ENCODE data around the gene TRAF3IP3.
"Not testable (repeated sequence)": the region's sequence is repeated elsewhere in the genome, so short reads cannot be mapped to it uniquely, and the experiment has no call there.

TRAF3IP3 gene

DNA sequence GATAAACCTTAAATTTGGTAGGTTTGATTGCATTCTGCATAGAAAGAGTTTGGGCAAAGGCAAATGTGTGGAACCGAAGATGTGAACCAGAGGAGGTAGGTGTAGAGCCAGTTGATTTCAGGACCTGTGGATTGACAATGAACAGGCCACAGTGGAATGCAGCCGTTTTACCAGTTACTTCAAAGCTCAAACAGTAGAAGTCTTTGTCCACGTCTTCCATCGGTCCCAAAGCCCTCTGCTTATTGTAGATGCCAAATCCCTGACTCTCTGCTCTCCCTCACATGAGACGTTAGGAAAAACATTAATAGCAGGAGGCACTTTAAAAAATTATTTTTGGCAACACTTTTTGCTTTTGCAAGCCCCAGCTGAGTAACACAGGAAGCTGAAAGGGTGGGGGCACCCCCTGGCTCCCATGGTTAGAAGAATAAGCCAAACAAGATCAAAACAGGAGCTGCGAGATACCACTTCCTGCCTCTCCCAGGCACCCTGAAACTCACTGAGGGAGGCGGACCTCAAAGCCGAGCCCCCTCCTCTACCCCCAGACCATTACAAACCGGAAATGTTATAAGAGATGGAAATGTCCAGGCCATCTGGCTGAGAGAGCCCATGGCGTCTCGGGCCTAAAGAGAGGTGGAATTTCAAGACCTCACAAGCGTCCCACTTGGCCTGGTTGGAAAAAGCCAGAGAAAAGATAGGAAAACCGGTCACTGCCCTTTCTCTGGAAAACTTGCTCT, 13.5 kb downstream of the TRAF3IP3 start:
- DNase-seq: peak; percentile 75 to 77

DNA sequence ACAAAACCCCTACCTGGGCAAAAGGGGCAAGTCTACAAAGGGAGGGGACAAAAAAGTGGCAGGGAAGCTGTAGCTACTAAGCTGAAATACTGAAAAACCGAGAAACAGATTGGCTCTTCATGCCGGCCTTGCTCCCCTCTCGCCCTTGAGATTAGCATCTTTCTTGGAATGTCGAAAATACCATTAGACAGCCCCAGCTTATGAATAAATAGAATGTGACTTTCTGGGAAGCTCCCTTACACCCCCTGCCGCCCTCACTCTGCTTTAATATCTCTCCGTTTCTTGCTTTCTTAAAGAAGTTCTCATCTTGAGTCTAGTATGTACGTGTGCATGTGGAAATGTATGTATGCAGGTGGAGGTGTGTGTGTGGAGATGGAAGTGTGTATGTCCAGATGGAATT, 14.1 kb downstream of the TRAF3IP3 start:
- no peak for DNase-seq

DNA sequence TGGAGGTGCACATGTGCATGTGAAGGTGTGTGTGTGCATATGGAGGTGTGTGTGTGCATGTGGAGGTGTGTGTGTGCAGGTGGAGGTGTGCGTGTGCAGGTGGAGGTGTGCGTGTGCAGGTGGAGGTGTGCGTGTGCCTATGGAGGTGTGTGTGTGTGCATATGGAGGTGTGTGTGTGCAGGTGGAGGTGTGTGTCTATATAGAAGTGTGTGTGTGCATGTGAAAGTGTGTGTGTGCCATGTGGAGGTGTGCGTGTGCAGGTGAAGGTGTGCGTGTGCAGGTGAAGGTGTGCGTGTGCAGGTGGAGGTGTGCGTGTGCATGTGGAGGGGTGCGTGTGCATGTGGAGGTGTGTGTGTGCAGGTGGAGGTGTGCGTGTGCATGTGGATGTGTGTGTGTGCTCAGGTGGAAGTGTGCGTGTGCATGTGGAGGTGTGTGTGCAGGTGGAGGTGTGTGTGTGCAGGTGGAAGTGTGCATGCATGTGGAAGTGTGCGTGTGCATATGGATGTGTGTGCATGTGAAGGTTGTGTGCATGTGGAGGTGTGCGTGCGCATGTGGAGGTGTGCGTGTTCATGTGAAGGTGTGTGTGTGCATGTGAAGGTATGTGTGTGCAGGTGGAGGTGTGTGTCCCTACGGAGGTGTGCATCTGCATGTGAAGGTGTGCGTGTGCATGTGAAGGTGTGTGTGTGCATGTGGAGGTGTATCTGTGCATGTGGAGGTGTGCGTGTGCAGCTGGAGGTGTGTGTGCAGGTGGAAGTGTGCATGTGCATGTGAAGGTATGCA, 15.0 kb downstream of the TRAF3IP3 start:
- no peak for DNase-seq

DNA sequence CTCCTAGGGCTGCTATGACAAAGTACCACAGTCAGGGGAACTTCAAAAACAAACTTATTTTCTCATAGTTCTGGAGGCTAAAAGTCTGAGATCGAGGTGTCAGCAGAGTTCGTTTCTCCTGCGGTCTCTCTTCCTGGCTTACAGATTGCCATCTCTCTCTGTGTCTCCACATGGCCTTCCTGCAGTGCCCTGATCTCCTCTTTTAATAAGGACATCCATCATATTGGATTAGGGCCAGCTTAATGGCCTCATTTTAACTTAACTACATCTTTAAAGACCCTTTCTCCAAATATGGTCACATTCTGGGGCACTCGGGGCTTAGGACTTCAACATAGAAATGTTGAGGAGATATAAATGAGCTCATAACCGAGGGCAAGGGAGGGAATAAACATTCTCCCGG, 16.3 kb downstream of the TRAF3IP3 start:
- no peak for DNase-seq

DNA sequence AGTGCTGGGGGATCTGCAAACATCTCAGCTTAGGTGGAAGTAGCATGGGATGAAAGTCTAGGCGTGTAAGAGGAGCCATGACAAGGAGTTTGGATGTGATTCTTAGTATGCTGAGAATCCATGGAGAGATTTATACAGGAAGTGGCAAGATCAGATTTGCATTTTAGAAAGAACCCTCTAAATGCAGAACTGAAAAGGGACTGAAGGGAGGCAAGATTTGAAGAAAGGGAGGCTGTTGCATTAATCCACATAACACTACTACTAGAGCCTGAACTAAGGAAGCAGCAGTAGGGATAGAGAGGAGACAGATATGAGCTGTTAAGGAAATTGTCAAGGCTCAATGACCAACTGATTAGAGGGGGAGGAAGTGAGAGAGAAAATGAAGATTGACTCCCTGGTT, 18.7 kb downstream of the TRAF3IP3 start:
- no peak for DNase-seq

DNA sequence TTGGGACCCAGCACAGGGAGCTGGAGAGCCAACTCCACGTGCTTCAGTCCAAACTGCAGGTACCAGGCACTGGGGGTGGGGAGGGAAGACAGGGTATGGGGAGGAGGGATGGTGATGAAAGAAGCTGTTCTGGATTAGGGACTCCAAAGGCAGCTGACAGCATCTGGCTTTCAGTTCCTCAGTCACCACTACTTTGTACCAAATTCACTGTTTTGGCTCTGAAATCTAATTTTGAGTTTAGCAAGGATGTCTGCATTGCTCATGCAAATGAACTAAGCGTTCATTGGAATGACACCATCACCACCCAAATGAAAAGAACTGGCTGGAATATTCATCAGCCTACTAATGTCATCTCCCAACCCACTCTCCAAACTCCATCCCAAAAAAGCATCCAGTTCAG, 19.8 kb downstream of the TRAF3IP3 start:
- DNase-seq: no peak

DNA sequence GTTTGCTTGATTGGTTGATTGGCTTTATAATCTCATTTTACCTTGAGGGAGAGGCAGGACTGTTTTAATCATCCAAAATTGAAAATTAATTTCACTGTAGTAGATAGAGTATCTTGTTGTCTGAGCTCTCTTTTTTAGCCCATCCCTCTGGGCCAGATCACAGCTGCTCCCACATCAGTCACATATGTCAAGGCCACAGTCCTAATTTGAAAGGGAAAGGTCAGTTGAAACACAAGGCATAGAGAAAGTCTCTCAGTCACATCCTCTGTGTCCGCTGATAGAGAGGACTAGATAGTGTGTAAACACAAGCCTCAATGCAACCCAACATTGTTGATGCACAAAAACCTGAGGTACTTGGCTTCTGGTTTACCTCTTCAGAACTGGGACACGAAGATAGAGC, 21.7 kb downstream of the TRAF3IP3 start:
- no peak for DNase-seq

DNA sequence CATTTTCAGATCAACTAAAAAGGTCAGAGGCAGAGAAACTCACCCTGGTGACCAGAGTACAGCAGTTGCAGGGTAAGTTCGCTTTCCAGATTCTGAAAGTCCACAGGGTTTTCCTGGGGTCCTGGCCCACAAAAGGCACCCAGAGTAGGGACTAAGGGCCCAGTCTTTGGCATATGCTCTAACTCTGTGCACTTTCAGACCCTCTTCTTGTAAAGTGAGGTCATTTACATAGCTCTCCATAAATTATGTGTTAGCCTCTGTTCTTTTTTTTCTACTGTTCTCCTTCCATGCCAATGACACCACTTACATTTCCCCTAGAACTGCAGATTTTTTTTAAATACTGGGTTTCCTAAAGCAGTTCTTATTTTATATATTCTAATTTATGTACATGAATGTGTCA, 22.2 kb downstream of the TRAF3IP3 start:
- DNase-seq: no peak

DNA sequence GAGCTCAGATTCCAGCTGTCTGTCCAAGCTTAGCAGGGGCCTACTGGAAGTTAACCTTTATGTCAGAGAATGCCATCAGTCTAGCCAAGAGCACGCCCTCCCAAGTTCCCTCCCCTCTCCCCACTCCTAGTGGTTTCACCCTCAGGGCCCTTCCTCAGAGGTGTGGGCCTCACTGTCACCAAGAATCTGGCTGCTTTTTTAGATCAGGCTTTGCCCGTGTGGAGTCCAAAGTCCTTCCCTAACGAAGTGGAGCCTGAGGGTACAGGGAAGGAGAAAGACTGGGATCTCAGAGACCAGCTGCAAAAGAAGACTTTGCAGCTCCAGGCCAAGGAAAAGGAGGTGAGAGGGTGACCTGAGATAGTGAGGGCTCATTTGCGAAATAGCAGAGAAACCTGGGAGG, 24.4 kb downstream of the TRAF3IP3 start:
- DNase-seq: no peak

DNA sequence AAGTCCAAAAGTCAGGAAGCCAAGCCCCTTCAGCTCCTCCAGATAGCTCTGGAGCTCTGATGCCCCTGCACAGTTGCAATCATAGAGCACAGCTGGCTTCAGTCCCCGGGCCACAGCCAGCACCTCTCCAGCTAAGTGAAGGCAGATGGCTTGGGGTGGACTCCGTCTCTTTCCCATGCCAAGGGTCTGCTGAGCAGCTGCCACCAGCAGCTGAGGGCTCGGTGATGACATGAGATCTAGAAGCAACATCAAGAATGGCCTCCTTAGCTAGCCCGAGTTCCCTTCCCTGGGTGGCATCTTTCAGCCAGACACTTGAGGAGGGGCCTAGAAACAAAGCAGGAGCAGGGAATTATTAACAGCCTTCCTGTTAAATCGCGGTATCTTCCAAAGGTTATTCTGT, 27.5 kb downstream of the TRAF3IP3 start:
- no peak for DNase-seq

DNA sequence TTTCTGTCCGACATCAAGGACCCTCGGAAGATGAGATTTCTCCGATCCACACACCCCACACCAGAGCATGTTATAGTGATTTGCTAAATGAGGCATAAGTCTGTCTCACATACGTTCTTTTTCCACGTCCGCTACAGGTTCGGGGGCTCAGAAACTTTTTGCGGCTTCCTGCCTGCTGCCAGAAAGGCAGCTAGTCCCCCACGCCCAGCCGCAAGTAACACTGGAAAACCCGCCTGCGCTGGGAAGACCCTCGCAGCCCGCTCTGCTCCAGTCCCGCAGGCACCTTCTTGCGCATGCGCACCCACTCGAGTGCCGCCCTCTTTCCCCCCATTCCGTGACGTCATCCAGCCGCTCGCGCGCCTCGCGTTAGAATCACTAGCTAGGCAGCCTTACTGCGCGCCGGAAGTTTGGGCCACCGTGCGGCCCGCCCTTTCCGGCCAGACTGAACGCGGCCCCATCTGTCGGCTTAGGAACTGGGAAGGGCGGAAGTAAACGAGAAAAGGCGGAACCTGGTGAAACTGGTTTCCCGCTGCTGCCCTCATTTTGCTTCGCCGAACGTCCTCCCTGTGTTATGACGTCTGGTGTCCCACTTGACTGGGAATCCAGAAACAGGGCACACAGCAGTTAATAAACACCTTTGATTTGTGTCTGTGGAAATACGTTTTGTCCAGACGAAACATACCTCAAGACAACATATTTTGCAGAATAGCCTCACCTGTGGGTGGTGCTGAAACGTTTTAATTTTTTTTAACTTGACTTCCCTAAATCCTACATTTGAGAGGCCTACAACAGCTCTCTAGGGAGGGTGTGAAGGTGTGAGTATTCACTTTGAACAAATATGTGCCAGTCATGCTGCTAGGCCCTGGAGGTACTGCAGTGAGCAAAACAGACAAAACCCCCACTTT, 28.7 kb downstream of the TRAF3IP3 start, which contains the start of gene C1orf74:
TSS of gene C1orf74 (minus strand) at position 295 of the 905 bp plus-strand sequence. CDS start 925 bp downstream, outside the sequence.
- peak; percentile 98 for DNase-seq

DNA sequence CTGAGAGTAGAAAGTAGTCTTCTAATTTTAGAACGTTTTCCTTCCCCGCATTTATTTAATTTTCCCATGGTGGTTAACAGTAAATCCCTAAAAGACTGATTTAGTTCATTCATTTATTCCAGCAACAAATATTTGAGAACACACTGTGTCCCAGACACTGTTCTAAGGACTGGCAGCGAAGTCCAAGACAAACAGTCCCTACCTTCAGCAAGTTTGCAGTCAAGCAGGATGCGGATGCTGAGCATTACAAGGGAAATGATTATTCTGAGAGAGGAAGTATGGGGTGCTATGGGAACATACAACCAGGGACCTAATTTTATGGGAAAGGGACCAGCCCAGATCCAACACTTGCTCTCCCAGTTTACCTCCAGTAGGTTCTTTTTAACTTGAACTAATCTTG, 29.7 kb downstream of the TRAF3IP3 start:
- no peak for DNase-seq

DNA sequence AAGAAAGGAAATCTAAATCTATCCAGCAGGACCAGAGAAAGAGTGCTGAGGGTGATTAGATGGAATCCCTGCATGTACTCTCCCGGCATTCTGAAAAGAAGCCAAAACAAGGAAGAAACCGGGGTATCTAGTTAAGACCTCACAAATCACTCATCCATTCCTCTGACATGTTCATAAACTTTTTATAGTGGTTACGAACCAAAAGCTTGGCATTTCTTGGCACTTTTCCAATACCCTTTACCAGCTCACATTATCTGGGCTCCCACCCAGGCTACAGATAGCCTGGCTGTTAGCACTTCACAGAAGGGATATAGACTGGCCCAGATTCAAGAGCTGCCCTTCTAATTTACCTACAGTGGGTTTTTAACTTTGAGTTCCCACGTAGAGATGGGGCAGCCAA, 30.3 kb downstream of the TRAF3IP3 start:
- DNase-seq: no peak

DNA sequence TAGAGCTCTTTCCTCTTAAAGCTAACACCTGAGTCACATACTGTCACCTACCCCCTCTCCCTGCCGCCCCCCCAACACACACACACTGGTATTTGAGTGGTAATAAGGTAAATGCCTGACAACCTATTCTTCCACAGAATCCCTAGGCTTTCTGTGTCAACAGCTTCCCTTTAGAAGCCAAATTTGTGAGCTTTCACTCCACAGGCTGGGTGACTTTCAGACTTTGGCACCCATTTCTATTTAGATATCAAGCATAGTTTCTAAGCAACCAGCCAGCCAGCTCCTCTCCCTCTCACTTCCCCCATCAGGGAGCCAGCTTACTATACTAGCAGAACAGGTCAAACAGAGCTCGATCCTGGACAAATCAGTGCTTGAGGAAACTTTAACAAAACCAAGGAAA, 31.7 kb downstream of the TRAF3IP3 start:
- no peak for DNase-seq

DNA sequence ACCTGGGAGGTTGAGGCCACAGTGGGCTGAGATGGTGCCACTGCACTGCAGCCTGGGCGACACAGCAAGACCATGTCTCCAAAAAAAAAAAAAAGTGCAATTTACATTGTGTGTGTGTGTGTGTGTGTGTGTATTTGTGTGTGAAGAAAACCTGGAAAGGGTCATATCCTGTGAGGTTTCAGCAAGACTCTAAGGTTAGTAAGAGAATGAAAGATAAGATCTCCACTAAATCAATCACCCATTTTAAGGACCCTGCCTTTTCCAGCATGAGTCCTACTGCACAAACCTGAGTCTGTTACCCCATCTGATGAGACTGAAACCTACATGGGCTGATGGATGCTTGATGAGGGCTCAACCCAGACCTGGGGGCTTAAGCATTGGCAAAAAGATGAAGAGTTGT, 33.4 kb downstream of the TRAF3IP3 start:
- DNase-seq: no peak

DNA sequence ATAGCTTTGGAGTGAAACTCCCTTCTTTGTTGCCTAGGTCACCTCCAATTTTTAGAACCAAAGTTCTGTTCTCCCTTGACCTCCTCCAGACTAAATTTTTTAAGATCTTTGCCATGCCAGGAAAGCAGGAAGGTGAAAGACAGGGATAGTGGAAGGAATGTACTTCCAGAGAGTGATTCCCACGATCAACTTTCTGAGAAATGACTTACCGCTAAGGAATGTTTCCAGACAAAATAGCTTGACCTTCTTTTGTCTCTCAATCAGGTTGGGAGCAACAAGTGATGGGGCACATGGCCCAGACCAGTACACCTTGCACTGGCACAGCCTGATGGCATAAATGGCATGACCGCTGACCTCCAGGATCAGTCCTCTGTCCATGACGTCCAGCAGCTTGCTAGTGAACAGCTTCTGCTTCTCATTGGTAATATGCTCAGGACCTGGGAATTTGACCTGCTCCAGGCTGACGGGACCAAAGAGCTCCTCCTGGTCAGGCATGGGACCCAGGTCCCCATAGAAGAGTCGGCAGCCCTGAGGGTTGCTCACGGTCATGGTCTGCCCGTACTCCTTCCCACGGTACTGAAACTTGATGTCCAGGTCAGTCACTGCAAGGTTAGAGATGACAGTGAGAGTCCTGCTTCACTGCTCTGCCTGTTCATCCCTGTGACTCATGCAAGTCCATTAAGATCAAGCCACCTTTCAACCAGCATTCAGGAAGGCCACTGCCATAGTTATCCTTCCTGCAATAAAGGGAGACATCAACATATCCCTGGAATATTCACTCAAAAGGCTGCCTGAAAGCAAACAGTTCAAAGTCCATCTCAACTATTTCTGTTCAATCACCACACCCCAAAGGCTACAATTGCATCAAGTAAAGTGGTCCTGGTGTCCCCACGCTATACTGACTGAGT, 34.7 kb downstream of the TRAF3IP3 start:
- DNase-seq: no peak

DNA sequence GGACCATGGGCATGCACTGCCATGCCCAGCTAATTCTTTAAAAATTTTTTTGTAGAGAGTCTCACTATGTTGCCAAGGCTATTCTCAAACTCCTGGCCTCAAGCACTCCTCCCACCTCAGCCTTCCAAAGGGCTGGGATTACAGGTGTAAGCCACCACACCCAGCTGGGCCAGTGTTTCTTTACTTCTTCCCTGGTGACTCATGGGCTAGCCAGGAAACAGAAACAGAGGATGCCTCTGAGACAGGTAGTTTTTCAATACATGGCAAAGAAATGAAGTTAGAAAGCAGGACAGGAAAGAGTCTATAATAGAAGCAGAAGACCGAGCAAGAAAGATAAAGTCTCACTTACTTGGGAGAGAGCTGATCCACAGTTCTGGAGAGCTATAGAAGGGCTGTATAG, 36.1 kb downstream of the TRAF3IP3 start:
- no peak for DNase-seq

DNA sequence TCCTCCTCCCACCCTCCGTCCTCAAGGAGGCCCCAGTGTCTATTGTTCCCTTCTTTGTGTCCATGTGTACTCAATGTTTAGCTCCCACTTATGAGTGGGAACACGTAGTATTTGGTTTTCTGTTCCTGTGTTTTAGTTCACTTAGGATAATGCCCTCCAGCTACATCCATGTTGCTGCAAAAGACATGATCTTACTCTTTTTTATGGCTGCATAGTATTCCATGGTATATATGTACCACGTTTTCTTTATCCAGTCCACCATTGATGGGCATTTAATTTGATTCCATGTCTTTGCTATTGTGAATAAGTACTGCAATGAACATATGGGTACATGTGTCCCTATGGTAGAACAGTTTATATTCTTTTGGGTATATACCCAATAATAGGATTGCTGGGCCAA, 37.9 kb downstream of the TRAF3IP3 start:
- DNase-seq: not testable (repeated sequence)

DNA sequence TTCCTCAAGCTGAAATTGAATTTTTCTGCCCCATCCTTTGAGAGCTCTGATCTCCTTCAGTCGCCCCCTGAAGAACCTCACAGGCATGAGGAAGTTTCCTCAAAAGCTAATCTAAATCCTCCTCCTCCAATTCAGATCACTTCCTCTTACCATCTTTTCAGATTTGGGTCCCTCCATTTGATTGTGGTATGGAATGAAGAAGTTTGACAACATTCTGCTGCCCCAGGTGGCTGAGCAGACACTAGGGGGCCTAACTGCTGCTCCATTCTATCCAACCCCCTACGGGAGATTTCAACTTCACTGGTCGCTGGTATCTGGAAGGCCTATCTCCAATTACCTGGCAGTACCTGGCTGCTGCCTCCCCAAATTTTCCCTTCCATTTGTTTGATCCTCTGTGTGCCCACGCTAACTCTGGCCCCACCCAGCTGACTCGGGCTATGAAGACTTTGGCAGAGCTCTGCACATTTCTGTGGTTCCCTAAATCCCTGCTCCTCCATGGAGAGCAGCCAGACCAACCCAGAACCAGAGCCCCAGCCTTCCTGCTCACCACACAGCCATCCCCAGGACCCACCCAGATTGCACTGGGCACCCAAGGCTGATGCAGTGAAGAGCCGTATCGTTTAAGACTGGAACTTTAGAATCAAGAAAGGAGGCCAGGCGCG, 42.3 kb downstream of the TRAF3IP3 start:
- DNase-seq: no peak

DNA sequence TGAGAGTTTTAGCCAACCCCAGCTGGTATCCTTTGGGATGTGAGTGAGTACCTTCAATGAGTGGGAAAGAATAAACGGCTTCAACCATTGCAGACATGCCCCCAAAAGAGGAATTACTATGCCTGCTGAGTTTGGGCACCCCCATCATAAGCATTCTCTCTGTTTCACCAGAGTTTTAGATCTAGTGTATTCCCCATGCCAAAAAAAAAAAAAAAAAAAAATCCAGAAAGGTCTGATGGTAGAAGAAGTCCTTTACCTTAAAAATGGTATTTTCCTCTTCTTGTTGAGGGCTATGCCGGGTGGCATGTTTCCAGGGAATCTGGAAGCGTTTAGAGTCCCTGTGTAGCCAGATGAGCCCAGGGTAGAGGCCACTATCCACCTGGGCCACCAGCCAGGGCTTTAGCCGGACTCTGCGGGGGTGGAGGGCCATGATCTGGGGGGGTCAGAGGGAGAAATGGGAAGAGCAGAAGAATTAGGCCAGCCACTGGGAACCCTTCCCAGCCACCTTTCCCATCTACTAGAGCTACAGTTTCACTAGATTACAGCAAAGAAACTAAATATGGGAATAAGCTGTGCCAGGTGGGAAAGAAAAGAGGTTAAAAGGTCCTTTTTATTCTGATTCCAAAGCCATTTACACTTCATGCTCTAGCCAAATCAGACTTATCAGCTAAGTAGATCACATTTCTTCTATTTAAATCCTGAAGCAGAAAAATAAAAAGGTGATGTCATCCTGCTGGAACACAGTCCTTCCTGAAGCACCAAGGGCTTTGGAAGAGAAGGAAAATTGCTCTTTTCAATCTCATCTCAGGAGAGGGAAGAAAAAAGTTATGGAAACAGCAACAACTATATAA, 45.4 kb downstream of the TRAF3IP3 start:
- DNase-seq: no peak
